Measurements from ENCODE around the gene PTPRG.

PTPRG gene

GRCh38 chr3:61613666-61614065, 52.3 kb downstream of the PTPRG start:
- DNase-seq (ENCODE audit: extremely low read depth, low read depth): no peak
- no peak overlapping the region for H3K4me3 ChIP-seq (replicated peaks; ENCODE audit: low read depth, low read length)
- no peak for TF ChIP-seq CTCF (IDR thresholded peaks at IDR 0.05; ENCODE audit: low read depth, low read length, missing control alignments)

- H3K4me3 ChIP-seq (replicated peaks; ENCODE audit: low read depth, low read length): no peak overlapping the region
- no peak for DNase-seq (ENCODE audit: extremely low read depth, low read depth)
- TF ChIP-seq CTCF (IDR thresholded peaks at IDR 0.05; ENCODE audit: low read depth, low read length, missing control alignments): no peak
Observed at GRCh38 chr3:61615643-61616042, 54.3 kb downstream of the PTPRG start.

GRCh38 chr3:61616586-61616985, 55.2 kb downstream of the PTPRG start:
- no peak for TF ChIP-seq CTCF (IDR thresholded peaks at IDR 0.05; ENCODE audit: low read depth, low read length, missing control alignments)
- no peak overlapping the region for H3K4me3 ChIP-seq (replicated peaks; ENCODE audit: low read depth, low read length)
- DNase-seq (ENCODE audit: extremely low read depth, low read depth): no peak

GRCh38 chr3:61617041-61617440, 55.7 kb downstream of the PTPRG start:
- no peak for DNase-seq (ENCODE audit: extremely low read depth, low read depth)
- TF ChIP-seq CTCF (IDR thresholded peaks at IDR 0.05; ENCODE audit: low read depth, low read length, missing control alignments): no peak
- H3K4me3 ChIP-seq (replicated peaks; ENCODE audit: low read depth, low read length): no peak overlapping the region

- H3K4me3 ChIP-seq (replicated peaks; ENCODE audit: low read depth, low read length): no peak overlapping the region
- TF ChIP-seq CTCF (IDR thresholded peaks at IDR 0.05; ENCODE audit: low read depth, low read length, missing control alignments): no peak
- DNase-seq (ENCODE audit: extremely low read depth, low read depth): no peak
Observed at GRCh38 chr3:61617651-61618050, 56.3 kb downstream of the PTPRG start.

- no peak for DNase-seq (ENCODE audit: extremely low read depth, low read depth)
- H3K4me3 ChIP-seq (replicated peaks; ENCODE audit: low read depth, low read length): no peak overlapping the region
- no peak for TF ChIP-seq CTCF (IDR thresholded peaks at IDR 0.05; ENCODE audit: low read depth, low read length, missing control alignments)
Observed at GRCh38 chr3:61618231-61618630, 56.9 kb downstream of the PTPRG start.

- no peak overlapping the region for H3K4me3 ChIP-seq (replicated peaks; ENCODE audit: low read depth, low read length)
- no peak for TF ChIP-seq CTCF (IDR thresholded peaks at IDR 0.05; ENCODE audit: low read depth, low read length, missing control alignments)
- DNase-seq (ENCODE audit: extremely low read depth, low read depth): no peak
Observed at GRCh38 chr3:61618871-61619270, 57.5 kb downstream of the PTPRG start.
